ENCODE data around the gene FXYD1. TPM values are rescaled to one million over a fixed set of nuclear protein-coding genes. Genes with fewer than 3 reads are reported as not detected.
A peak's percentile ranks its signal among the peaks of the same experiment; 100 is the strongest.

FXYD1 gene
- total and polyA plus RNA-seq, 3 donors from 2014 or later, result 2.3 to 48.5 (median 11.1) TPM

- WGBS, 2 donors, result 65 to 75% methylated on average over 5 of the region's 5 CpGs
- no peak overlapping the region for H3K4me3 ChIP-seq
Observed at GRCh38 chr19:35123573-35123972, 15.1 kb upstream of the FXYD1 start.

GRCh38 chr19:35124098-35125060 is 14.2 kb upstream of the FXYD1 start:
- H3K4me1 ChIP-seq, result peaks cover 29% of the 10 kb centered on the region
- TF ChIP-seq CTCF (IDR thresholded peaks at IDR 0.05) (no peak), POLR2A (IDR thresholded peaks at IDR 0.05) (peak; percentile 78)
- WGBS, 2 donors, result 2 to 6% methylated on average over 20 to 42 of the region's 42 CpGs

More at GRCh38 chr19:35123573-35123972, 15.1 kb upstream of the FXYD1 start:
- Histone ChIP-seq H3K36me3 (ENCODE audit: low read depth, missing control alignments) (no peaks in the 10 kb centered on the region), H3K27ac (peak overlapping the region; percentile 91 to 95), H3K4me1 (peaks cover 32% of the 10 kb centered on the region), H3K9me3 (no peaks in the 10 kb centered on the region), H3K27me3 (no peaks in the 10 kb centered on the region)
- intact Hi-C loops (cut with DNase I; ENCODE audit: low total_unique reads), result no loop called here
- no peak for DNase-seq
- TF ChIP-seq POLR2A (IDR thresholded peaks at IDR 0.05), result no peak

GRCh38 chr19:35125270-35125717 is 13.3 kb upstream of the FXYD1 start:
- DNase-seq, result no peak
- no peak overlapping the region for H3K4me3 ChIP-seq
- H3K36me3 ChIP-seq (ENCODE audit: low read depth, missing control alignments), result no peaks in the 10 kb centered on the region
- WGBS, 2 donors, result 62 to 76% methylated on average over 19 of the region's 19 CpGs
- no peaks in the 10 kb centered on the region for H3K9me3 ChIP-seq
- H3K27ac ChIP-seq, result peak overlapping the region; percentile 18 to 95
- no peak for TF ChIP-seq POLR2A (IDR thresholded peaks at IDR 0.05)
- intact Hi-C loops (cut with DNase I; ENCODE audit: low total_unique reads), result no loop called here
- no peaks in the 10 kb centered on the region for H3K27me3 ChIP-seq
- H3K4me1 ChIP-seq, result peaks cover 31% of the 10 kb centered on the region

More at GRCh38 chr19:35124098-35125060, 14.2 kb upstream of the FXYD1 start:
- DNase-seq, result peak; percentile 92
- no peaks in the 10 kb centered on the region for H3K27me3 ChIP-seq
- no peaks in the 10 kb centered on the region for H3K9me3 ChIP-seq
- intact Hi-C loops (cut with DNase I; ENCODE audit: low total_unique reads), result no loop called here
- peak overlapping the region; percentile 58 to 75 for H3K4me3 ChIP-seq
- H3K27ac ChIP-seq, result peak overlapping the region; percentile 91 to 95
- no peaks in the 10 kb centered on the region for H3K36me3 ChIP-seq (ENCODE audit: low read depth, missing control alignments)

- H3K4me1 ChIP-seq, result peaks cover 31% of the 10 kb centered on the region
- no peaks in the 10 kb centered on the region for H3K27me3 ChIP-seq
- no peaks in the 10 kb centered on the region for H3K9me3 ChIP-seq
- H3K36me3 ChIP-seq (ENCODE audit: low read depth, missing control alignments), result no peaks in the 10 kb centered on the region
- TF ChIP-seq POLR2A (IDR thresholded peaks at IDR 0.05) (no peak), CTCF (IDR thresholded peaks at IDR 0.05) (no peak)
- 63 to 64% methylated on average over 4 to 32 of the region's 35 CpGs for WGBS, 2 donors
- no peak for DNase-seq
- intact Hi-C loops (cut with DNase I; ENCODE audit: low total_unique reads), result no loop called here
- H3K4me3 ChIP-seq, result peak overlapping the region in 1 of 2 donors; percentile 16
- H3K27ac ChIP-seq, result peak overlapping the region; percentile 18 to 95
Observed at GRCh38 chr19:35125749-35126623, 12.6 kb upstream of the FXYD1 start.

GRCh38 chr19:35126624-35126959 is 12.0 kb upstream of the FXYD1 start:
- Histone ChIP-seq H3K36me3 (ENCODE audit: low read depth, missing control alignments) (no peaks in the 10 kb centered on the region), H3K27me3 (no peaks in the 10 kb centered on the region), H3K9me3 (no peaks in the 10 kb centered on the region), H3K4me3 (peak overlapping the region in 1 of 2 donors; percentile 16), H3K4me1 (peaks cover 31% of the 10 kb centered on the region), H3K27ac (peak overlapping the region; percentile 18 to 95)
- intact Hi-C loops (cut with DNase I; ENCODE audit: low total_unique reads), result no loop called here
- WGBS, 2 donors, result 30% methylated on average over 11 of the region's 20 CpGs; no CpG with 5 or more reads in 1 of the 2 donors
- DNase-seq, result peak; percentile 43
- TF ChIP-seq CTCF (IDR thresholded peaks at IDR 0.05) (no peak), POLR2A (IDR thresholded peaks at IDR 0.05) (no peak)

Measured in testis (tissue), 3 donors.